ENCODE data around the gene OR1K1. TPM values are rescaled to one million over a fixed set of nuclear protein-coding genes. Genes with fewer than 3 reads are reported as not detected.

OR1K1 gene
- total and polyA plus RNA-seq, 2 experiments from 2014 or later = not detected

DNA sequence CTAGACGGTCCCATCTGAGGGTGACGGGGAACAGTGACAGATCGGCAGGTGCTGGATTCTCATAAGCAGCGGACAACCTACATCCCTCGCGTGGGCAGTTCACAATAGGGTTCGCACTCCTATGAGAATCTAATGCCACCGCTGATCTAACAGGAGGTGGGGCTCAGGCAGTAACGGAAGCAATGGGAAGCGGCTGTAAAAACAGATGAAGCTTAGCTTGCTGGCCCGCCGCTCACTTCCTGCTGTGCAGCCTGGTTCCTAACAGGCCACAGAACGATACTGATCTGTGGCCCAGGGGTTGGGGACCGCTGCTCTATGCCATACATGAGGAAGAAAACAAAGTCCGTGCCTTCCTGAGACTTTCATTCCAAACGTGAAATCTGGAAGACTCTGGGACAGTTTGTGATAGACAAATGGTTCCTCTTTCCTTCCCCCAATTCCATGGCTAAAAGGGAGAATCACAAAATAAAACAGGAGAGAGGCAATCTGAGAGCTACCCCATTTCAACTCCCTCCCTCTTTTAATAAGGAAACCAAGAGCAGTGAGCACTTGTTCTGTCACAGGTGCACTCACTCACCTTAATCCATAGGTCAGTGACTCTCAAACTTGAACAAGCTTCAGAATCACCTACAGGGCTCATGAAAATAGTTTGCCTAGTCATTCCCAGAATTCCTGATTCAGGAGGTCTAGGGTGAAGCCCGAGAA lies 16.4 kb downstream of the OR1K1 start:
- Histone ChIP-seq H3K9me3 (ENCODE audit: low read depth) (no peaks in the 10 kb centered on the region), H3K4me3 (no peak overlapping the region), H3K27me3 (no peaks in the 10 kb centered on the region), H3K4me1 (ENCODE audit: insufficient read depth) (peaks cover 5% of the 10 kb centered on the region), H2AFZ (no peak overlapping the region), H3K9me2 (replicated peaks; ENCODE audit: insufficient read depth) (no peaks in the 10 kb centered on the region), H3K4me2 (no peak overlapping the region), H3K27ac (no peak overlapping the region), H3K36me3 (replicated peaks; ENCODE audit: insufficient read depth, low read depth) (no peaks in the 10 kb centered on the region), H3K79me2 (peaks cover 6% of the 10 kb centered on the region), H4K20me1 (ENCODE audit: insufficient read depth, poor library complexity, severe bottlenecking) (no peaks in the 10 kb centered on the region)
- 95% methylated on average over 17 of the region's 17 CpGs for WGBS (ENCODE audit: low lambda C conversion rate, missing lambda C conversion rate)
- no peak for TF ChIP-seq EZH2 (IDR thresholded peaks at IDR 0.05; ENCODE audit: borderline replicate concordance)
- no peak for TF ChIP-seq EZH2phosphoT487 (IDR thresholded peaks at IDR 0.05; ENCODE audit: low read depth, severe bottlenecking, unreplicated experiment)
- TF ChIP-seq, protein P1, sequence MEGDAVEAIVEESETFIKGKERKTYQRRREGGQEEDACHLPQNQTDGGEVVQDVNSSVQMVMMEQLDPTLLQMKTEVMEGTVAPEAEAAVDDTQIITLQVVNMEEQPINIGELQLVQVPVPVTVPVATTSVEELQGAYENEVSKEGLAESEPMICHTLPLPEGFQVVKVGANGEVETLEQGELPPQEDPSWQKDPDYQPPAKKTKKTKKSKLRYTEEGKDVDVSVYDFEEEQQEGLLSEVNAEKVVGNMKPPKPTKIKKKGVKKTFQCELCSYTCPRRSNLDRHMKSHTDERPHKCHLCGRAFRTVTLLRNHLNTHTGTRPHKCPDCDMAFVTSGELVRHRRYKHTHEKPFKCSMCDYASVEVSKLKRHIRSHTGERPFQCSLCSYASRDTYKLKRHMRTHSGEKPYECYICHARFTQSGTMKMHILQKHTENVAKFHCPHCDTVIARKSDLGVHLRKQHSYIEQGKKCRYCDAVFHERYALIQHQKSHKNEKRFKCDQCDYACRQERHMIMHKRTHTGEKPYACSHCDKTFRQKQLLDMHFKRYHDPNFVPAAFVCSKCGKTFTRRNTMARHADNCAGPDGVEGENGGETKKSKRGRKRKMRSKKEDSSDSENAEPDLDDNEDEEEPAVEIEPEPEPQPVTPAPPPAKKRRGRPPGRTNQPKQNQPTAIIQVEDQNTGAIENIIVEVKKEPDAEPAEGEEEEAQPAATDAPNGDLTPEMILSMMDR (IDR thresholded peaks at IDR 0.05; ENCODE audit: poor library complexity) = no peak
- DNase-seq (ENCODE audit: low spot score) = no peak

DNA sequence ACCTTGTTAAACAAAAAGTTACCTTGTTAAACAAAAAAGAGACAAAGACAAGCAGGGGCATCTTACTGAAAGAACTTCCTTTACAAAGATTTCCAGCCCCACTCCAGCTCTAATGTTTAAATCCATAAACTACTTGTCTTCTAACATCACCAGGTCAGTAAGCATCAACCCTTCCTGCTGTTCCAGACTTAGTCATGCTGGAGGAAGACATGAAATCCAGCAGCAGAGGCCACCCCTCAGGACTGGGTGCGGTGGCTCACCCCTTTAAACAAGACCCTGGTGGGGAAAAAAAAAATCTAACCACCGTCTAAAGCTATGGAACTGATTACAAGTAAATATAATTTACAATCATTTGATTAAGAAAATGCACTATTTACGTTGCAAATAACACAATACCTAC lies 19.4 kb downstream of the OR1K1 start:
- Histone ChIP-seq H4K20me1 (ENCODE audit: insufficient read depth, poor library complexity, severe bottlenecking) (no peaks in the 10 kb centered on the region), H2AFZ (no peak overlapping the region), H3K4me3 (no peak overlapping the region), H3K9me3 (ENCODE audit: low read depth) (no peaks in the 10 kb centered on the region), H3K4me2 (peak overlapping the region; percentile 40), H3K79me2 (peaks cover 11% of the 10 kb centered on the region), H3K36me3 (replicated peaks; ENCODE audit: insufficient read depth, low read depth) (no peaks in the 10 kb centered on the region), H3K4me1 (ENCODE audit: insufficient read depth) (peaks cover 12% of the 10 kb centered on the region), H3K27me3 (no peaks in the 10 kb centered on the region), H3K9me2 (replicated peaks; ENCODE audit: insufficient read depth) (no peaks in the 10 kb centered on the region), H3K27ac (peak overlapping the region; percentile 14)
- TF ChIP-seq, protein P1 (IDR thresholded peaks at IDR 0.05; ENCODE audit: poor library complexity) = no peak
- no peak for TF ChIP-seq EZH2 (IDR thresholded peaks at IDR 0.05; ENCODE audit: borderline replicate concordance)
- TF ChIP-seq EZH2phosphoT487 (IDR thresholded peaks at IDR 0.05; ENCODE audit: low read depth, severe bottlenecking, unreplicated experiment) = no peak
- WGBS (ENCODE audit: low lambda C conversion rate, missing lambda C conversion rate) = 45% methylated on average over 3 of the region's 3 CpGs
- no peak for DNase-seq (ENCODE audit: low spot score)

- H3K4me3 ChIP-seq = no peak overlapping the region
- H3K4me2 ChIP-seq = peak overlapping the region; percentile 40
- H3K79me2 ChIP-seq = peaks cover 15% of the 10 kb centered on the region
- no peaks in the 10 kb centered on the region for H4K20me1 ChIP-seq (ENCODE audit: insufficient read depth, poor library complexity, severe bottlenecking)
- H2AFZ ChIP-seq = no peak overlapping the region
- no peaks in the 10 kb centered on the region for H3K9me2 ChIP-seq (replicated peaks; ENCODE audit: insufficient read depth)
- no peaks in the 10 kb centered on the region for H3K27me3 ChIP-seq
- H3K27ac ChIP-seq = peak overlapping the region; percentile 14
- H3K36me3 ChIP-seq (replicated peaks; ENCODE audit: insufficient read depth, low read depth) = no peaks in the 10 kb centered on the region
- no peak for DNase-seq (ENCODE audit: low spot score)
- H3K4me1 ChIP-seq (ENCODE audit: insufficient read depth) = peaks cover 12% of the 10 kb centered on the region
- TF ChIP-seq, protein P1 (IDR thresholded peaks at IDR 0.05; ENCODE audit: poor library complexity) = no peak
- H3K9me3 ChIP-seq (ENCODE audit: low read depth) = no peaks in the 10 kb centered on the region
- 74% methylated on average over 9 of the region's 9 CpGs for WGBS (ENCODE audit: low lambda C conversion rate, missing lambda C conversion rate)
Measured at GRCh38 chr9:122819791-122820489, 20.0 kb downstream of the OR1K1 start.
